PC-9 (cell line): ENCODE data around the gene APBA2.

Experiments
- EZH2 ChIP-seq: fragments of 200-600 bp; sonication (generic); IDR thresholded peaks from 2 replicates; pipeline ENCODE4 v1.8.0; 2017; ENCODE audit warnings: antibody characterized with exemption, low read depth
- TF ChIP-seq, protein P1 (sequence below): fragments of 200-600 bp; sonication (generic); conservative IDR thresholded peaks from 2 replicates; pipeline ENCODE4 v1.6.1; 2017; ENCODE audit warnings: mixed run types, antibody characterized with exemption, mild to moderate bottlenecking, moderate library complexity

DNA sequence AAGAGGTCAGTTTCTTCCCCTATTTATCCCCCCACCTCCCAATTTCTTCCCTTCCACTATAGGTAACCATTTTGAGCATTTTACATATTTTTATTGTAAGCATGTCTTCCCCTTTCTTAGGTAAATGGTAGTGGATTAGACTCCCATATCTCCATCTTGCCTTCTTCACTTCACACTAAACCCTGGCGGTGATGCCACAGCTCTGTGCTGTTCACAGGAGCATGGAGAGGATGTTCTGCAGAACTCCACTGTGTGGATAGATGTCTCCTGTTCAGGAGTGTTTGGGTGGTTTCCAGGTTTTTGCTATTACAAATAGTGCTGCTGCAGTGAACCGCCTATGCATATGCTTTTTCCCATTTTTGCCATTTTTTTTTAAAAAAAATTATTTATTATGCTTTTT is 201.1 kb downstream of the APBA2 start:
- TF ChIP-seq, protein P1, sequence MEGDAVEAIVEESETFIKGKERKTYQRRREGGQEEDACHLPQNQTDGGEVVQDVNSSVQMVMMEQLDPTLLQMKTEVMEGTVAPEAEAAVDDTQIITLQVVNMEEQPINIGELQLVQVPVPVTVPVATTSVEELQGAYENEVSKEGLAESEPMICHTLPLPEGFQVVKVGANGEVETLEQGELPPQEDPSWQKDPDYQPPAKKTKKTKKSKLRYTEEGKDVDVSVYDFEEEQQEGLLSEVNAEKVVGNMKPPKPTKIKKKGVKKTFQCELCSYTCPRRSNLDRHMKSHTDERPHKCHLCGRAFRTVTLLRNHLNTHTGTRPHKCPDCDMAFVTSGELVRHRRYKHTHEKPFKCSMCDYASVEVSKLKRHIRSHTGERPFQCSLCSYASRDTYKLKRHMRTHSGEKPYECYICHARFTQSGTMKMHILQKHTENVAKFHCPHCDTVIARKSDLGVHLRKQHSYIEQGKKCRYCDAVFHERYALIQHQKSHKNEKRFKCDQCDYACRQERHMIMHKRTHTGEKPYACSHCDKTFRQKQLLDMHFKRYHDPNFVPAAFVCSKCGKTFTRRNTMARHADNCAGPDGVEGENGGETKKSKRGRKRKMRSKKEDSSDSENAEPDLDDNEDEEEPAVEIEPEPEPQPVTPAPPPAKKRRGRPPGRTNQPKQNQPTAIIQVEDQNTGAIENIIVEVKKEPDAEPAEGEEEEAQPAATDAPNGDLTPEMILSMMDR, result no peak
- no peak for TF ChIP-seq EZH2
